Heart right ventricle (tissue), 16 donors: ENCODE results near the gene WDR64. TPM values are rescaled to one million over a fixed set of nuclear protein-coding genes. Genes with fewer than 3 reads are reported as not detected.

Experiments used
- ATAC-seq, 8 donors: fragments of 200-7000 bp; cut with Tn5 transposase; one replicate each; pipeline ENCODE4 v1.9.1; 2020; ENCODE audit warnings: mild to moderate bottlenecking in 8 of 8, moderate library complexity in 8 of 8, moderate number of reproducible peaks in 1 of 8
- DNase-seq, 2 donors: peaks; one replicate each; pipeline ENCODE4 v3.0.0-alpha.2; 2020
- H3K27ac ChIP-seq, 10 donors: fragments of 200-600 bp; sonication (generic) in 2 of 10; one replicate each; pipeline versions ENCODE4 v1.5.0 to v1.8.0; 2020 to 2022; ENCODE audit warnings: mild to moderate bottlenecking in 3 of 10
- H3K27me3 ChIP-seq, 7 donors: fragments of 200-600 bp; one replicate each; pipeline ENCODE4 v1.8.0; 2021 to 2022; ENCODE audit warnings: mild to moderate bottlenecking in 2 of 7
- H3K36me3 ChIP-seq, 9 donors: fragments of 200-600 bp; sonication (generic) in 1 of 9; one replicate each; pipeline versions ENCODE4 v1.5.0 to v1.8.0; 2020 to 2022; ENCODE audit warnings: mild to moderate bottlenecking in 2 of 9
- H3K4me1 ChIP-seq, 9 donors: fragments of 200-600 bp; sonication (generic) in 1 of 9; one replicate each; pipeline versions ENCODE4 v1.5.0 to v1.8.0; 2020 to 2022; ENCODE audit warnings: mild to moderate bottlenecking in 4 of 9
- H3K4me3 ChIP-seq, 10 donors: fragments of 200-600 bp; sonication (generic) in 2 of 10; one replicate each; pipeline versions ENCODE4 v1.5.0 to v1.8.0; 2020 to 2022; ENCODE audit warnings: mild to moderate bottlenecking in 7 of 10, moderate library complexity in 2 of 10
- H3K9me3 ChIP-seq, 11 donors: fragments of 200-600 bp in 10 of 11; sonication (generic) in 2 of 11; one replicate each; pipeline versions ENCODE4 v1.5.0 to v1.8.0; 2013 to 2022; ENCODE audit warnings: mild to moderate bottlenecking in 2 of 11, control low read depth in 1 of 11, moderate library complexity in 1 of 11
- CTCF ChIP-seq, 9 donors: fragments of 200-600 bp; sonication (generic) in 2 of 9; IDR thresholded peaks; one replicate each; pipeline versions ENCODE4 v1.5.0 to v1.8.0; 2021 to 2022; ENCODE audit warnings: antibody characterized with exemption in 9 of 9, mild to moderate bottlenecking in 5 of 9, moderate library complexity in 1 of 9
- WGBS, 2 donors: extraction: QIAGEN DNeasy Blood & Tissue Kit; methylation state at CpG; one replicate each; pipeline ENCODE4 v1.1.7; 2013; ENCODE audit warnings: inconsistent platforms in 1 of 2; 5-methylcytosine and 5-hydroxymethylcytosine counted together
- intact Hi-C, 10 donors: fragments of 100-400 bp; cut with DNase I; formaldehyde crosslinking; loops; one replicate each; pipeline versions ENCODE4 v1.11.1 to v1.14.2; 2022
- polyA plus RNA-seq, 2 donors: library from polyadenylated mRNA; stranded (reverse); fragments of 200-250 nt; gene quantifications; one replicate each; pipeline ENCODE4 v1.2.3, GENCODE V29; 2013
- total RNA-seq, 10 donors: library from RNA; stranded (reverse); fragmentation: NEBNext Ultra II Directional in 3 of 10; extraction: Animal tissue kit (Norgen Biotek cat#: 25700) in 3 of 10; gene quantifications; one replicate each; pipeline versions ENCODE4 v1.2.1 to v1.2.4, GENCODE V29; 2021 to 2023
- donor health status: Arrhythmogenic right ventricular cardiomyopathy.
- donor health status: ischemic (EF 13 %, LVEDD 7.1; RV severe dilation, severe dysfunction).
- donor health status: healthy with polysubstance abuse.
- donor health status: DM: no; HTN: yes; CAD: no.
- donor health status: DM: no; HTN: no; CAD: no.
- donor health status: ischemic (EF 25% LVEDD 6.9; RV normal size, moderate dysfunction).
- donor health status: ischemic (EF 25% LVEDD 5.7; RV mildly dilated, moderate dysfunction).
- donor health status: healthy.
- donor health status: DM: yes; HTN: yes; CAD: no.
- donor health status: Ischemic cardiomyopathy.
- donor health status: ischemic (EF 35%, LVEDD 5.7; RV mildly dilated, moderate dysfunction).
- donor health status: nonischemic (EF 11% LVEDD 7.7; RV severe dilation, severe dysfunction).
- donor health status: DM: yes; HTN: yes; CAD: no.
- donor health status: PGD.
- donor health status: ischemic (EF 29% LVEDD 5.4; RV normal size, mild dysfunction).
- donor health status: nonischemic (EF 23%, LVEDD 6.1; RV moderate dilation, normal function).

WDR64 gene
- total and polyA plus RNA-seq, 12 donors: 0.59 TPM; not detected in 11

- Histone ChIP-seq H3K4me3 (no peak overlapping the region), H3K36me3 (no peaks in the 10 kb centered on the region), H3K9me3 (no peaks in the 10 kb centered on the region), H3K27ac (no peak overlapping the region), H3K27me3 (peaks cover 0 to 10% (median 0%) of the 10 kb centered on the region in 7 donors), H3K4me1 (no peaks in the 10 kb centered on the region)
- intact Hi-C loops: no loop called here
- WGBS, 2 donors: 22 to 26% methylated on average over 4 of the region's 4 CpGs
- no peak for TF ChIP-seq CTCF (IDR thresholded peaks at IDR 0.05)
- ATAC-seq (no peak), DNase-seq (no peak)
These were observed 130.3 kb downstream of the WDR64 start for GRCh38 chr1:241782396-241782795.

GRCh38 chr1:241787691-241788090 lies 135.6 kb downstream of the WDR64 start:
- H3K36me3 ChIP-seq: no peaks in the 10 kb centered on the region
- H3K27ac ChIP-seq: no peak overlapping the region
- ATAC-seq: no peak
- no peak for TF ChIP-seq CTCF (IDR thresholded peaks at IDR 0.05)
- no peaks in the 10 kb centered on the region for H3K9me3 ChIP-seq
- no peaks in the 10 kb centered on the region for H3K4me1 ChIP-seq
- H3K27me3 ChIP-seq: no peaks in the 10 kb centered on the region
- WGBS, 2 donors: 87 to 88% methylated on average over 4 of the region's 4 CpGs
- H3K4me3 ChIP-seq: no peak overlapping the region
- DNase-seq: no peak
- intact Hi-C loops: no loop called here

- TF ChIP-seq CTCF (IDR thresholded peaks at IDR 0.05): no peak
- Histone ChIP-seq H3K27ac (no peak overlapping the region), H3K9me3 (no peaks in the 10 kb centered on the region), H3K4me1 (no peaks in the 10 kb centered on the region), H3K36me3 (no peaks in the 10 kb centered on the region), H3K4me3 (no peak overlapping the region), H3K27me3 (no peaks in the 10 kb centered on the region)
- ATAC-seq (no peak), DNase-seq (no peak)
- WGBS, 2 donors: 90 to 93% methylated on average over 2 of the region's 2 CpGs
- intact Hi-C loops: no loop called here
These were observed 137.0 kb downstream of the WDR64 start for GRCh38 chr1:241789061-241789460.

- DNase-seq (no peak), ATAC-seq (no peak)
- Histone ChIP-seq H3K4me3 (no peak overlapping the region), H3K9me3 (no peaks in the 10 kb centered on the region), H3K36me3 (no peaks in the 10 kb centered on the region), H3K27me3 (no peaks in the 10 kb centered on the region), H3K27ac (no peak overlapping the region), H3K4me1 (no peaks in the 10 kb centered on the region)
- no peak for TF ChIP-seq CTCF (IDR thresholded peaks at IDR 0.05)
- intact Hi-C loops: no loop called here
- 92 to 100% methylated on average over 1 of the region's 1 CpG for WGBS, 2 donors
These were observed 147.3 kb downstream of the WDR64 start for GRCh38 chr1:241799416-241799815.

GRCh38 chr1:241800640-241801039 lies 148.6 kb downstream of the WDR64 start:
- intact Hi-C loops: no loop called here
- no peak overlapping the region for H3K27ac ChIP-seq
- WGBS, 2 donors: 78 to 82% methylated on average over 3 of the region's 3 CpGs
- ATAC-seq (no peak), DNase-seq (no peak)
- no peaks in the 10 kb centered on the region for H3K36me3 ChIP-seq
- no peaks in the 10 kb centered on the region for H3K9me3 ChIP-seq
- TF ChIP-seq CTCF (IDR thresholded peaks at IDR 0.05): no peak
- no peaks in the 10 kb centered on the region for H3K4me1 ChIP-seq
- H3K27me3 ChIP-seq: no peaks in the 10 kb centered on the region
- H3K4me3 ChIP-seq: no peak overlapping the region
